Putamen (tissue), 1 donor: ENCODE results near the gene YPEL2.

ENCODE experiments used
- DNase-seq: peaks from one replicate; pipeline ENCODE4 v3.0.0-alpha.2; 2016; ENCODE audit warnings: low spot score

Gene YPEL2

DNA sequence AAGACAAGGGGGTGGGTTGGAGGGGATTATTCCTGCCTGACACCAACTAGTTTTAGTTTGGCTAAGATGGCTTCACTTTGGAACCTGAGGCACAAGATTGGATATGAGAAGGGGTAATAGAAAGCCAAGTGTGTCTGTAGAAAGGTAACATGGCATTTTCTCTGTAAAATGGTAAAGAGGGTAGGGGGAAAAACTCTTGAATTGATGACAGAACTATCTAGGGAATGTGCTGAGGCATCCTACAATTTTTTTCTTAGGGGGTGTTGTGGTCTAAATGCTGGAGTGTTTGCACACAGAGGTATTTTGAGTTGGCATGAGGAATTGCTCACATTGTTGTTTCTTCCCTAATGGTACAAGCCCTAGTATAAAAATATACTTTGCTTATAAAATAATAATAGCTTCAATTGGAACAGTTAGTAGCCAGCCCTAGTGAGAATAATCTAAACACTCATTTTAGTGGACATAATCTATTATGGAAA is 25.8 kb downstream of the YPEL2 start:
- DNase-seq, result no peak

DNA sequence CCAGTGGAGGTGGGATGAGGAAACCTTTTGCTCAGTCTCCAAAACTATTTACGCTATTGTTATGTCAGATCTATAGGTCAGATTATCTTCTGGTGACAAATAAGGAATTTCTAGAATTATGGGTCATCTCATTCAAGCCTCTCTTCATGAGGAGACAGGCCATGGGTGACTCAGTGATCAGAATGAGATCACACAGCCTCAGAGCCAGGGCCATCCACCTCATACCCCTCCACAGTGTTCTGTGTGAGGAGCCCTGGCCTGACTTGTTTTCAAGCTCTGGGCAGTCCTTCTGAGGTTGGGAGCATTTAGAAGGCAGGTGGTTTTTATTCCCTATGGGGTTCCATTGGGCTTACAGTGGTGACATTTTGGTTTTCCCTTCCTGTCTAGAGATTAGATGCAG is 26.5 kb downstream of the YPEL2 start:
- no peak for DNase-seq

DNA sequence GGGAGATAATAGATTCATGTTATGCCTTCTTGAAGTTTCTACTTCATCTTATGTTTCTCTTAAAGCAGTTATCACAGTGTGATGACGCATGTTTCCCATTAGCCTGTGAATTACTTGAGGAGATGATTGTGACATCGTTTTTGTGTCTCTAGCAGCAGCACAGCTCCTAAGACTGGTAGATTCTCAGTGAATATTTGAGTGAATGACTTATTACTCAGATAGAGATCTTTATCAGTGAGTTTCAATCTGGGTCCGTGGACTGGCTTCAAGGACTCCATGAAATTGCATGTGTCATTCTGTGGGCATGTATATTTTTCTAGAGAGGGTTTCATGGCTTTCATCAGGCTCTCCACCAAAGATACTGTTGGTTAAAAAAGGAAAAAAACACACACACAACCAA is 29.9 kb downstream of the YPEL2 start:
- DNase-seq, result no peak

DNA sequence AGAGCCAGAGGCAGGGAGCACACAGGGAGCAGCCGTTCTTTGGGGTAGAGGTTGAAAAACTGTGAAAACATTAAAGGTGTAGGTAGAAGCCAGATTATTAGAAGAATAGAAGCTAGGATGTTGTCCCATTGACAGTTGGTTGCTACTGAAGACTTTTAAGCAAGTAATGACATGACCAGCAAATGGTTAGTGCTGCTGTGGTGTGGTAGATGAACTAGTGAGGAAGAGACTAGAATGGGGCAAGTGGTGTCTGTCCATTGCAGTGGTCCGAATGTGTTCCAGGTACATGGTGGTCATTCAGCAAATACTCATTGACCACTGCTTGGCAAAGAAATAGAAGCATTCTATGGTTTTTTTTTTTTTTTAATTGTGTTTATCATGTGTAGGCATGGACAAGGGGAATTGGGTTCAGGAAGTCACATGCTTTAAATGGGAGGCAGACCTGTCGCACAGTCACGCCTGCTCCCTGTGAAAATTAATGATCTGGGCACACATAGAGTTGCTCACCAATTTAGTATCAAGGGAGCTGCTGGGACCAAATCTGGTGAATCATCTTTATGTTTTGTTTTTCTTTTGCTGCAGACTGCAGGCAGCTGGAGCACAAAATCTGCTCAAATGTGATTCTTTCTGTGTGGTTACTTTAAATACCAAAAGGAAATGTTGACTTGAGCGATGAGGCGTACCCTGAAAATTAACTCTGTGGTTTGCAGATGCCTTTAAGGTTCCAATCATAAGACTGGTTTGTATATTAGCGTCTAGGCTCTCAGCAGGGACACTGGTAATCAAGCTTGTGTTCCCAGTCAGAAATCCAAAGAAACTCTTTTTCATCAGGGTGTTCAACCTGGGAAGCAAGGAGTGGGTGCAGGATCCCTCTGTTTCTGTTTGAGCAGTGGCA is 30.7 kb downstream of the YPEL2 start:
- DNase-seq, result no peak

DNA sequence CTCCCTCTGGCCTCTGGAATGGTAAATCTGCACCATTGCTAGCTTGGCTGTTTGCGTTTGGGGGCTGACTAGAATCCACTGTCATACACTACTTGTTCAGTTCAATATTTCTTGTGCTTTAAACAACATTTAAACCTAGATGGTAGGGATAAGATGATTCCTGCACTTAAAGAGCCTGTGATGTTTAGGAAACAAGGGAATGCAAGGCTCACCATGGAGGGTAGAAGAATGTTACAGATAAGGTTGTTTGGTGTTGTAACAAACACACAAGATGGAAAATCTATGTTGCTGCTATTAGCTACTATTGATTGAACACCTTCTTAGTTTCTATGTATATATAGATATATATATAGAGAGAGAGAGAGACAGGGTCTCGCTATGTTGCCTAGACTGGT is 31.4 kb downstream of the YPEL2 start:
- DNase-seq, result no peak

DNA sequence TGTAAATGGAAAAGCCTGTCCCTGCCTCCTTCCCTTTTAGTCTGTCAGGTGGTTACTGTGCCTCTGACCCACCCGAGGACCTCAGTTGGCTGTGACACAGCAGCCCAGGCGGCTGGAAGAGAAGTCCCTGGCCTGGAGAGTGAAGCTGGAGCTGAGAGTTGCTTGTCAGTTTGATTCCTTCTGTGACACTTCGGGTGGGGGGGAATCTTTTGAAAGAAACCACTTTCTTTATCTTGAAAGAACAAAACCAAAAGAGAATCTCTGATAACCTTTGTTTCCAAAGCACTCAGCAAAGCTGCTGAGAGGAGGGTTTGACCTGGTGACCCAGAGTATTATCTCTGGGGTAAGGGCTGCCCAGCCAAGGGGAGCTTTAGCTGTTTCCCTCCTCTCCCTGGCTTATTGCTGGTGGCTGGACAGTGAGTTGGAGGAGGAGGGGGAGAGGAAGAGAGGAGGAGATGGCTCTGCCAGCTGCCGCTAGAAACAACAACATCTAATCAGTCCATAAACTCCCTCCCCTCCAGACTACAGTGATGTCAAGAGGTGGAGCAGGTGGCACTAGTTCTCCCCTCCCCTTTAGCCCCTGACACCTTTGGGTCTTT is 34.0 kb downstream of the YPEL2 start:
- peak; percentile 81 for DNase-seq

DNA sequence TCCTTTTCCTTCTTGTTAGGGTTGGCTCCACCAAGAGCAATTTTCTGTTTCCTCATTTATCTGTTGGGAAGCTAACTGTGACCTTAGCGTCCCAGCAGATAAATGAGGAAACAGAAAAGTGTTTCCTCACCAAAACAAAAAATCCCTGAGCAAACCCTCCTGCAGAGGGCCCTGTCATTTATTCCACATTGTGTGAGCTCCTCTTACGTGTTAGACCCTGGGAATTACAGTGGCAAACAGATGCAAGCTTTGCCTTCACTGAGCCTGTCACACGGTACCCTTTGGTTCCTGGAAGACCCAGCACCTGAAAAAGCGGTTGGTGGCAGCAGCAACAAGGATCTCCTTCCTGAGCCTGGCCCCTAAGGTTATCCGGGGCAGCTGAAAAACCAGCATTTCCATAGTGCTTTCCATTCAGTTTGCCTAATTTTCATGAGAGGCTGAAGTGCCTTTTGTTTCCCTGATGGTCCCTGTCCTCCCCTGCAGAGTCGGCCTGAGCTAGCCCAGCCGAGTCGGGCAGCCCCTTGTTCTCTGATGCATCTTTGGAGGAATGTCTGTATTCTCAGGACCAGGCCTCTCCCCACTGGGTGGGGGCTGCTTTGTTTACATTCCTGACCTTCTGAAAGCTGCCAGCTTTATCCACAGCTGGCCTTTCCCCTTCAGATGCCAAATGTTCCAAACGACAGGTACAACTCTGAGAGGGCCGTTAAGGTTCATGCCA is 34.7 kb downstream of the YPEL2 start:
- no peak for DNase-seq

DNA sequence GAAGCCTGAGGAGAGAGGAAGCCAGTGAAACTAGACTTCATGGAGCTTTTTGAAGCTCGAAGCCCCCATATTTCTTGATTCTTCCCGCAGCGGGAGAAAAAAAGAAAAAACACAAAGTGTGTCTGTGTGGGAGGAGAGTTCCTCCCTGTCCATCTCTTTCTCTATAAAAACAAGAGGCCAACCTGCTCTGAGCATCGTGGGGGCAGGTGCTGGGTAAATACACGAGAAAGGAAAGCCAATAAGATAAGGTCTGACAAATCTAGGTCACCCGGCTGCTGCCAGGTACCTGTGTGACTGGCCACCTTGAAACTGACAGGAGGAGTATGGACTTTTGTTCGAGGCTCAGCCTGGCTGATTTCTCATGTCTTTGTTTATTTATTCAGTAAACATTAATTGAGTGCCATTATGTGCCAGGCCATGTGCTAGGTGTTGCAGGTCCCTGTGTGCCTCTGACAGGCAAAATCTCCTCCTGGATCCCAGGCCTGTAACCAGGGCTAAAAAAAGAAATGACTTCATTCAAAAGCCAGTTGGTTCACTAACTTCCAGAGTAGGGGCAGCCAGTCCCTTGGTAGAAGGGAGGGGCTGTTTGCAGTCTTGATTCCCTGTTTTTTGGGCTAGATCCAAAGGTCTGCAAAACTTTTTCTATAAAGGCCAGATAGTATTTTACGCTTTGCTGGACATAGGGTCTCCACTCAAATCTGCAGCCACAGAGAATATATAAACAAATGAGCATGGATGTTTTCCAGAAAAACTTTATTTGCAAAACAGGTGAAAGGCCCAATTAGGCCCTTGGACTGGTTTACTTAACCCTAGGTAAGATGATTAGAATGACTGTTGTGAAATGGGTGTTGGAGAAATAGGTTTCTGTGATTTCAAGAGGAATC is 35.6 kb downstream of the YPEL2 start:
- DNase-seq, result no peak

DNA sequence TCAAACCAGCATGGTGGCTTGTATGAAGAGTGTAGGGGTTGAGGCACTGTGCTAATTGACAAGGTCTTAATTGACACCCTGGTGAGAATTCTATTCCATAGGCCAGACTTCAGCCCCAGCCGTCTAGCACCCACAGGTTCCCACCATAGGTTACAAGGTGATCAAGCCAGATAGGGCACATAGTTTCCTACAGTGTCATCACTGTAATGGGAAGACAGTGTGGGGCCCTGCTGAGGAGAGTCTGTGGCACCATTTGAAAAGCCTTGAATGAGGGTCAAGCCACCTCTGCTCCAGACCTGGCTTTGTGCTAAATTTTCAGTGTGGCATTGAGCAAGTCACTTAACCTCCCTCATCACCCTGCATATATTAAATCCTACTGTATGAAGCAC is 36.2 kb downstream of the YPEL2 start:
- no peak for DNase-seq

DNA sequence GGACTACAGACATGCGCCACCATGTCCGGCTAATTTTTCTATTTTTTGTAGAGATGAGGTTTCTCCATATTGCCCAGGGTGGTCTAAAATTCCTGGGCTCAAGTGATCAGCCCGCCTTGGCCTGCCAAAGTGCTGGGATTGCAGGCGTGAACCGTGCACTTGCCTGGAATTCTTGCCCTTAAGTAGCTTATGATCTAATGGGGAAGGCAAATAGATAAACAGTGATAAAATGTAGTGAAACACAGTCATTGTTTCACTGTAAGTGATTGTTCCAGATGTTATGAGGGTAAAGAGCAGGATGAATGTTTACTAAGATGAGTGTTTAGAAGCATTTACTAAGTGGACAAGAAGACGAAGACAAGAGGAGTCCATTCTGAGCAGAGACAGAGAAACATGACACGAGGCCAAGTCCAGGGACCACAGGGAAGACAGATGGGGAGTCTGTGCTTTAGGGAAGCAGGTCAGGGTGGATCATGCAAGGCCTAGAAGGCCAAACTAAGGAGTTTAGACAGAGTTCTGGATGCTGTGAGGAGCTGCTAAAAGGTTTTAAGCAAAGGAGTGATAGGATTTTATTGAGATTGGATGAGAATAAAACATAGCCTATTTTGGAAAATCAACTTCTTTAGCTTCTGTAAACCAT is 36.9 kb downstream of the YPEL2 start:
- no peak for DNase-seq

DNA sequence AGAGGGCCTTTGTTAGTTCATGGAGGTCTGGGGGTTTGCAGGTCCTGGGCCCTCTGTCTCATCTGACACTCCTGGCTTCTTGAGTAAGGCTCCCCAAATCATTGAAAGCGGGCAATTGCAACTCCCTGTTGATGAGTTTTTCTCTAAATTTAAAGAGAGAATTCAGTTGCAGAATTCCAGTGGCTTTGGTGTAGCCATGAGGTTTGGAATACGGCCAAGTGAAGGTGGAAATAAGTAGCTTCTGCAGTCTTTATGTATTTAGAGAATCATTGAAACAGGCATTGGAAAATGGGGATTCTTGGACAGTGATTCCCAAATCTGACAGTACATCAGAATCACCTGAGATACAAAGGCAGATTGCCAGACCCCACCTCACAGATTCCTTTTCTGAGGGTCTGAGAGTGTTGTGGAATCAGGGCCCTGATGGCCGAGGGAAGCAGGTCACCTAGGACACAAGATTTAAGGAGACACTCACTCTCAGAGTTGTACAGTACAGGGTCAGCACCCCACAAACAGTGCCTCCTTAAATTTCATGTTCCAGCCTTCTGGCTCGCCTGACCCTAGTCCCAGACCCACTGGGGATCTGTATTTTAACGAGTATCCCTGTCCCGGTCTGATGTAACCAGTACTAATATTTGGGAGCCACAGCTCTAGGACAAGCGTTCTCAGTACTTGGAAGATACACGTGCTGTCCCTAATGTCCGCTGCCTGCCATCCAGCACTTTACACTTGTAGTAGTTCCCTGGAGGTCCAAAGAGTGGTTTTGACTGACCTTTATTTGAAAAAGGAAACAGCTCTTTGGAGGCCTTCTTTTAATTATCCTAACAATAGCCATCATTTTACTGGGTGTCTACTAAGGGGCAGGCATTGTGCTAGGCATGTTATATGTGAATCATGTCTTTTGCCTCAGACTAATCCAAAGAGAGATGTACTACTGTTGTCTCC is 37.8 kb downstream of the YPEL2 start:
- no peak for DNase-seq

DNA sequence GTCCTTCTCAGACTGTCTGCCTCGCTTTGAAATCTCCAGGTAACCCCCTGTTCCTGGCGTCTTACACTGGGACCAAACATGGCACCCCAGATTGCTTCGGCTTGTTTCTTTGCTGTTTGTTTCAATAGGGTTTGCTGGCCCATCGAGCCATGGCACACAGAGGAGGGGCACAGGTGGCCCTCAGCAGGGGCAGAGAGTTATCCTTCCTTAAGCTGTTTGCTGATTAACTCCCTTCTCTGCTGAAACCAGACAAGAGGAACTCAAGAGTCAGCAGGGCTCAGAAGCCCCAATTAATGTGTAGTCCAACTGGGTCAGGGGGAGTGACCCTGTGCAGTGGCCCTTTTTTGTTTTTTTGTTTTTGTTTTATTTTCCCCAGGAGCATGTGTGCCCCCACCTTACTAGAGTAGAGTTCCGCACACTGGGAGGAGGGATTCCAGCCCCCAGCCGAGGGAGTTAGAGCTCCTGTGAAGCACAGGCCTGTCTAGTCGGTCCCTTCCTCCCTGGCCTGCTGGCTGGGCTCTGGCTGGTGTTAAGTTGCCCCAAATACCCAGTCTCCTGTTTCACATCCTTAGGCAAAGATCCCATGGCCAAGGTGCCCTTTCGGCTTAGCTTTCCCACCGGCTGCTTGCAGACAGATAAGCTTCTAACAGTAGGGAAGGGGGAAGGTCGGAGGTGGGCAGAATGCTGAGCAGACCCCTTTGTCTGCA is 39.3 kb downstream of the YPEL2 start:
- no peak for DNase-seq

DNA sequence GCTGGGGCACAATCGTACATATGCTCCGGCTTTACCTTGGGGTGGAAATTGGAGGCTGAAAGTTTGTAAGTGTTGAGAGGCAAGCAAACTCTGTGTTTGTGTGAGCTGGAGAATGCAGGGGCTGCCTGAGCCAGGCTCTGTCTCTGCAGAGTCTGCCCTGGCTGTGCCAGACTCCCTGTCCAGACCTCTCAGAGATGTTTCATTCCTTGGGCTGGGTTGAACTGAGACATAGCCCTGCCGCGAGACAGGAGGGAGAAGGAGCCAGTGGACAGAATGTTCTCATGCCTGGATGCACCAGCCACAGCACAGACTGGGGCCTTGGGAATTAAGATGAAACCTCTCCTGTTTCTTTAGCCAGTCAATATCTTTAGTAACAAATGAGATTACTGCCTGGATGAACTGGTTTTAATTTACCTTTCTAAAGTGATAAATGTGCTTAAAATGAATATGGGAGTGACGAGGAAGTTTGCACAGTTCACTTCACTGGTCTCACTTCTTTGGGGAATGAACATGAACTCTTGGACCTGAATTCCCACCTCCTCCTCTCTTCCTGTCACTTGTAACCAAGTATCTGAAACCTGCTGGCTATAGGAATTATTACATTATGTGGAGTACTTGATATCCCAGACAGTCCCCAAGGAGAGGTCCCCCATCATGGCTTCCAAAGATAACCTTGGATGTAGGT is 40.1 kb downstream of the YPEL2 start:
- DNase-seq, result no peak

DNA sequence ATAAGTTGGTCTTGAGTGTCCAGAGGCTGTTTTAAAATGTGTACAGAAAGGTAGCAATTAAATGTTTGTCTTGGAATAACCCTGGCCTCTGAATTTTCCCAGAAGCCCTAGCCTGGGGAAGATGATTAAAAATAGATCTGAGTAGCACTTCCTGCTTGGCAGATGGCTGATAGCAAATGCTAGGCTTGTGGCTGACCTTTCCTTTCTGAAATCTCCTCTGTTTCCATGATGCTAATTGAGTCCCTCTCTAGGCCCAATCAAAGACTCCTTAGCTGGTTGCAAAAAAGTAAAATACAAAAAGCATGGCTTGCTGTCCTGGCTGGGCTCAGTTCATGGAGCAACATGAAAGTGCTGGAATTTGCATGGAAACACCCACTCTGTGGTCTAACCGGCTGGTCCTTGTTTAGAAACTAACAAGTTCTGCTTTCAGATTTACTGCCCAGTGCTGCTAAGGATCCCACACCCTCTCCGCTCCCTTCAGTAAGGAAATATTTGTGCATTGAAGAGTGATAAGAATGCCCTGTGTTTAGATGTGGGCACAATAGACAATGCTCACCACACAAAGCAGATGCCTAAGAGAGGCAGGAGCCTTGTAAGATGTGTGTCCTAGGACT is 40.8 kb downstream of the YPEL2 start:
- no peak for DNase-seq

DNA sequence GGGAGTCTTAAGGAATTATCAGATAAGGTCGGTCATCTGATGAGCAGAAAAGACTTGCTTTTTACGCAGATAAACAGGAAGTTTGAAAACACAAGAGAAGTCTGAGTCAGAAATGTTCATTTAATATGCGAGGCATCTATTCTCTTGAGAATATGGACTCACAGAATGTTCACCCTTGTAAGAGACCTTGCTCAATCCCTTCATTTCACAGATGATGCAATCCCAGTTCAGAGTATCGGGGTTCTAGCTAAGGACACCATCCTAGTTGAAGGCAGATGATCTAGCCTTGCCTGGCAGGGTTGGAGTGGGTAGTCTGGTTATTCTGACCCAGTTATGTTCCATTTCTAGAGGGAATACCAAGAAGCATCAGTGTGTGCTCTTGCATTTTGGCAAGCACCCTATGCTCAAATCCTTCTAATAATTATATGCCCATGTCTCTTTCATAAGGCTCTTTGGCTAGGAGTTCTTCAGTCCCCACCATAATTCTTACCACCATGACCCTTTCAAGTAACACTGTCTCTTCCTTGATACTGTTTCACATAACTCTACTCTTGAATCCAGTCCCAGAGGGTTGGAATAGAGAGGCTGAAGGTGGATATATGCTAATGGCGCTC is 42.5 kb downstream of the YPEL2 start:
- no peak for DNase-seq

DNA sequence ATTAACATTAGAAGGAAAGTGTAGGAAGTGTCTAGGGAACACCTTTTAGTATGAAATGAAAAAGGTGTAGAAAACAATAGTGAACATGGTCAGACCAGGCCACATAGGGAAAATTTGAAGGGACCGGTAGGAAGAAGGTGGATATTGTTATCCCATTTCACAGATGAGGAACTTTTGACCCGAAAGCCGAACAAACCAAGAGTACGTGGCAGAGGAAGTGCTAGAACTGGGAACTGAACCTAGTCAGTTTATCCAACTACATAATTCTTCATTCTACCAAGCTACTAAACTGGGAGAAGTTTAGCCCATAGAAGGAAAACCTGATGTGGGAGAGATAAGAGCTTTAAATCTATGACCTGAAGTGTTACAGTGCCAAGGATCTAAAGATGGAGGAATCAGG is 43.2 kb downstream of the YPEL2 start:
- DNase-seq, result no peak

DNA sequence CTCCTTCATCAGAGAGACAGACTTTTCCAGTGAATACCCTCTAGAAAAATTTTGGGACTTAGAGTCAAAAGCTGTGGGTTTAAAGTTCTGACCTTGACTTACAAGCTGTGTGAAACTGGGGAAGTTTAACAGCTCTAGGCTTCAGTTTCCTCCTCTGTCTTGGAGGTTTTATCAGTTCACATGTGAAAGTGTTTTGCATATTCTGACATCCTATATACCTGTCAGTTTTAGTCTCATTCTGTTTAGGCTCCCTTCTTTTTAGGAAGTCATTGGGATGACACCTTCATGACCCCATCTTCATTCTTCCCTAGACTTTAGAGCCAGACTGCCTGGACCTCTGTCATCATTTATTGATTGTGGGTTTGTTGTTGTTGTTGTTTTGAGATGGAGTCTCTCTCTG is 44.4 kb downstream of the YPEL2 start:
- no peak for DNase-seq

DNA sequence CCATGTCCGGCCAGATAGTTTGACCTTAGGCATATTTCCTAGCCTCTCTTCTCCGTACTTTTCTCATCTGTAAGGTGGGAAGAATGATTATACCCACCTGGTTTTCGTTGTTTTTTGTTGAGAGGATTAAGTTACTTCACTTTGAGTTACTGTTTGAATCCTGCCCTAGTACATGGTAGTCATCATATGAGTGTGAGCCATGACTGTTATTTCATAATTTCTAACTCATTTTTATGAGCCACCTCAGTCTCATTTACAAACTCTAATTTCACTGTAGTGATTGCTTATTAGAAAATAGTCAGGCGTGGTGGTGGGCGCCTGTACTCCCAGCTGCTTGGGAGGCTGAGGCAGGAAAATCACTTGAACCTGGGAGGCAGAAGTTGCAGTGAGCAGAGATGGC is 45.1 kb downstream of the YPEL2 start:
- DNase-seq, result no peak
